ENCODE data around the gene PAPPA2. TPM values are rescaled to one million over a fixed set of nuclear protein-coding genes. Genes with fewer than 3 reads are reported as not detected.

Gene PAPPA2
- total and polyA plus RNA-seq, 9 of the 15 experiments (the other 6 are each of a cell fraction or from before 2014, with no cell fraction given), result 0.01 to 0.15 (median 0.05) TPM; not detected in 2

GRCh38 chr1:176536588-176536987 is 73.6 kb downstream of the PAPPA2 start (continued):
- TF ChIP-seq PBX2 (CRISPR knock-in tag; IDR thresholded peaks at IDR 0.05; ENCODE audit: low read depth), result no peak
- TF ChIP-seq PBX2 (tag; conservative IDR thresholded peaks at IDR 0.05; ENCODE audit: low read depth), result no peak
- TF ChIP-seq ZNF224 (CRISPR knock-in tag; IDR thresholded peaks at IDR 0.05), result no peak
- TF ChIP-seq, protein P1, sequence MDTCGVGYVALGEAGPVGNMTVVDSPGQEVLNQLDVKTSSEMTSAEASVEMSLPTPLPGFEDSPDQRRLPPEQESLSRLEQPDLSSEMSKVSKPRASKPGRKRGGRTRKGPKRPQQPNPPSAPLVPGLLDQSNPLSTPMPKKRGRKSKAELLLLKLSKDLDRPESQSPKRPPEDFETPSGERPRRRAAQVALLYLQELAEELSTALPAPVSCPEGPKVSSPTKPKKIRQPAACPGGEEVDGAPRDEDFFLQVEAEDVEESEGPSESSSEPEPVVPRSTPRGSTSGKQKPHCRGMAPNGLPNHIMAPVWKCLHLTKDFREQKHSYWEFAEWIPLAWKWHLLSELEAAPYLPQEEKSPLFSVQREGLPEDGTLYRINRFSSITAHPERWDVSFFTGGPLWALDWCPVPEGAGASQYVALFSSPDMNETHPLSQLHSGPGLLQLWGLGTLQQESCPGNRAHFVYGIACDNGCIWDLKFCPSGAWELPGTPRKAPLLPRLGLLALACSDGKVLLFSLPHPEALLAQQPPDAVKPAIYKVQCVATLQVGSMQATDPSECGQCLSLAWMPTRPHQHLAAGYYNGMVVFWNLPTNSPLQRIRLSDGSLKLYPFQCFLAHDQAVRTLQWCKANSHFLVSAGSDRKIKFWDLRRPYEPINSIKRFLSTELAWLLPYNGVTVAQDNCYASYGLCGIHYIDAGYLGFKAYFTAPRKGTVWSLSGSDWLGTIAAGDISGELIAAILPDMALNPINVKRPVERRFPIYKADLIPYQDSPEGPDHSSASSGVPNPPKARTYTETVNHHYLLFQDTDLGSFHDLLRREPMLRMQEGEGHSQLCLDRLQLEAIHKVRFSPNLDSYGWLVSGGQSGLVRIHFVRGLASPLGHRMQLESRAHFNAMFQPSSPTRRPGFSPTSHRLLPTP (IDR thresholded peaks at IDR 0.05; ENCODE audit: borderline replicate concordance, extremely low read depth, insufficient read length), result no peak
- TF ChIP-seq BRD9 (IDR thresholded peaks at IDR 0.05; ENCODE audit: low read depth, partially characterized antibody), result no peak
